Mesenchymal stem cell (in vitro differentiated cells and primary cell): Measurements from ENCODE around the gene MPV17.

Experiments
- DNase-seq: peaks from one replicate; pipeline ENCODE4 v3.0.0-alpha.2; 2013
- H2AFZ ChIP-seq: one replicate; pipeline ENCODE4 v1.6.1; 2013; ENCODE audit warnings: low read depth, mild to moderate bottlenecking, control low read depth, inconsistent platforms, low read length, moderate library complexity
- H2AK5ac ChIP-seq: 2 replicates; pipeline ENCODE4 v1.6.1; 2013; ENCODE audit warnings: low read length, moderate library complexity, mild to moderate bottlenecking, inconsistent platforms; ENCODE audit not compliant: severe bottlenecking
- H2BK120ac ChIP-seq: one replicate; pipeline ENCODE4 v1.6.1; 2013; ENCODE audit warnings: low read depth, mild to moderate bottlenecking, inconsistent platforms, low read length, moderate library complexity
- H2BK12ac ChIP-seq, 2 experiments: one replicate each; pipeline ENCODE4 v1.6.1; 2013; ENCODE audit warnings: inconsistent platforms in 2 of 2, low read length in 2 of 2, mild to moderate bottlenecking in 2 of 2, moderate library complexity in 2 of 2, control low read depth in 1 of 2
- H2BK15ac ChIP-seq: one replicate; pipeline ENCODE4 v1.6.1; 2013; ENCODE audit warnings: mild to moderate bottlenecking, low read depth, inconsistent platforms; ENCODE audit not compliant: poor library complexity, severe bottlenecking
- H2BK5ac ChIP-seq: 2 replicates; pipeline ENCODE4 v1.6.1; 2013; ENCODE audit warnings: low read depth, mild to moderate bottlenecking, low read length, control low read depth, inconsistent platforms; ENCODE audit not compliant: poor library complexity, severe bottlenecking
- H3K14ac ChIP-seq, 2 experiments: one replicate each; pipeline ENCODE4 v1.6.1; 2013; ENCODE audit warnings: inconsistent platforms in 2 of 2, low read length in 2 of 2, control low read depth in 1 of 2, mild to moderate bottlenecking in 1 of 2, moderate library complexity in 1 of 2
- H3K18ac ChIP-seq, 2 experiments: one replicate each; pipeline ENCODE4 v1.6.1; 2013; ENCODE audit warnings: inconsistent platforms in 2 of 2, low read length in 2 of 2, control low read depth in 1 of 2, low read depth in 1 of 2, mild to moderate bottlenecking in 1 of 2
- H3K23ac ChIP-seq, 2 experiments: one replicate each; pipeline ENCODE4 v1.6.1; 2013; ENCODE audit warnings: inconsistent platforms in 2 of 2, low read length in 2 of 2, mild to moderate bottlenecking in 2 of 2, moderate library complexity in 2 of 2, control low read depth in 1 of 2
- H3K27ac ChIP-seq: 2 replicates; pipeline ENCODE4 v1.5.1; 2013; ENCODE audit warnings: mild to moderate bottlenecking, moderate library complexity, low read length, control low read depth, inconsistent platforms; ENCODE audit not compliant: poor library complexity, severe bottlenecking
- H3K27me3 ChIP-seq, 2 experiments: 2 replicates each; pipeline versions ENCODE4 v1.6.1 to v1.7.0; 2013; ENCODE audit warnings: low read length in 2 of 2, mild to moderate bottlenecking in 2 of 2, moderate library complexity in 2 of 2, control low read depth in 1 of 2, inconsistent platforms in 1 of 2; ENCODE audit not compliant: control insufficient read depth in 1 of 2, insufficient read depth in 1 of 2
- H3K36me3 ChIP-seq, 2 experiments: 2 replicates each; pipeline versions ENCODE4 v1.6.1 to v1.7.0; 2013; ENCODE audit warnings: low read length in 2 of 2, control low read depth in 1 of 2, inconsistent platforms in 1 of 2, low read depth in 1 of 2, mild to moderate bottlenecking in 1 of 2; ENCODE audit not compliant: insufficient read depth in 2 of 2, control insufficient read depth in 1 of 2
- H3K4ac ChIP-seq, 2 experiments: one replicate each; pipeline ENCODE4 v1.6.1; 2013; ENCODE audit warnings: inconsistent platforms in 2 of 2, low read length in 2 of 2, mild to moderate bottlenecking in 2 of 2, moderate library complexity in 2 of 2, control low read depth in 1 of 2, low read depth in 1 of 2
- H3K4me1 ChIP-seq: 2 replicates; pipeline ENCODE4 v1.6.1; 2013; ENCODE audit warnings: low read depth, low read length, control low read depth; ENCODE audit not compliant: control insufficient read depth, insufficient read depth
- H3K4me2 ChIP-seq: 2 replicates; pipeline ENCODE4 v1.6.1; 2013; ENCODE audit warnings: low read length, mild to moderate bottlenecking, inconsistent platforms; ENCODE audit not compliant: poor library complexity, severe bottlenecking
- H3K4me3 ChIP-seq, 2 experiments: 2 replicates each; pipeline versions ENCODE4 v1.5.1 to v1.7.0; 2013; ENCODE audit warnings: low read length in 2 of 2, mild to moderate bottlenecking in 2 of 2, control low read depth in 1 of 2, low read depth in 1 of 2; ENCODE audit not compliant: insufficient read depth in 1 of 2
- H3K79me1 ChIP-seq: replicated peaks from 2 replicates; pipeline ENCODE4 v1.6.1; 2013; ENCODE audit warnings: mild to moderate bottlenecking, control low read depth, low read length, inconsistent platforms; ENCODE audit not compliant: poor library complexity, severe bottlenecking
- H3K9ac ChIP-seq: 2 replicates; pipeline ENCODE4 v1.7.0; 2013; ENCODE audit warnings: mild to moderate bottlenecking, low read length, moderate library complexity
- H3K9me3 ChIP-seq: 2 replicates; pipeline ENCODE4 v1.7.0; 2013; ENCODE audit warnings: mild to moderate bottlenecking, low read length; ENCODE audit not compliant: control insufficient read depth
- H4K8ac ChIP-seq: one replicate; pipeline ENCODE4 v1.6.1; 2013; ENCODE audit warnings: inconsistent platforms, mild to moderate bottlenecking, low read length, moderate library complexity
- H4K91ac ChIP-seq: one replicate; pipeline ENCODE4 v1.6.1; 2013; ENCODE audit warnings: mild to moderate bottlenecking, low read length, inconsistent platforms
- WGBS: methylation state at CpG from one replicate; pipeline ENCODE4 v1.1.7; 2013; ENCODE audit warnings: mixed read lengths; 5-methylcytosine and 5-hydroxymethylcytosine counted together

MPV17 gene

DNA sequence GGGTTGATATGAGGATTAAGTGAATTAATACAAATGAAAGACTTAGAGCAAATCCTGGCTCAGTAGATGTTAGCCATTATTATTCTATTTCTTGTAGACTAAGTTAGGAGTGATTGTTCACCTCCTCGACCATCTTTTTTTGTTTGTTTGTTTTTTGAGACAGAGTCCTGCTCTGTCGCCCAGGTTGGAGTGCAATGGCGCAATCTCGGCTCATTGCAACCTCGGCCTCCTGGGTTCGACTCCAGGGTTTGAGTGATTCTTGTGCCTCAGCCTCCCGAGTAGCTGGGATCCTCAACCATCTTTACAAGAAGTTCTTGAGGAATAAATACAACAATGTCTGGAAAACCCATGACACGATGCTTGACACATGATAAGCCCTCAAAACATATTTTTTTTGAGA, 28.0 kb downstream of the MPV17 start:
- H2AFZ ChIP-seq, result no peak overlapping the region
- H2AK5ac ChIP-seq, result no peak overlapping the region
- H2BK5ac ChIP-seq, result no peak overlapping the region
- no peak for DNase-seq
- H3K18ac ChIP-seq, result no peak overlapping the region
- H3K4ac ChIP-seq, result no peak overlapping the region
- no peak overlapping the region for H2BK12ac ChIP-seq
- H3K14ac ChIP-seq, result no peak overlapping the region
- H2BK15ac ChIP-seq, result no peak overlapping the region
- H3K27me3 ChIP-seq, result peaks cover 28 to 56% of the 10 kb centered on the region in 2 experiments
- WGBS, result 87% methylated on average over 8 of the region's 8 CpGs
- H2BK120ac ChIP-seq, result no peak overlapping the region
- no peaks in the 10 kb centered on the region for H3K4me1 ChIP-seq
- H3K4me2 ChIP-seq, result no peak overlapping the region
- H3K9ac ChIP-seq, result no peak overlapping the region
- no peak overlapping the region for H3K4me3 ChIP-seq
- H3K9me3 ChIP-seq, result no peaks in the 10 kb centered on the region
- no peak overlapping the region for H4K91ac ChIP-seq
- no peak overlapping the region for H3K23ac ChIP-seq
- no peaks in the 10 kb centered on the region for H3K36me3 ChIP-seq
- H4K8ac ChIP-seq, result no peak overlapping the region
- H3K79me1 ChIP-seq, result no peaks in the 10 kb centered on the region
- H3K27ac ChIP-seq, result no peak overlapping the region

GRCh38 chr2:27291865-27292264, 31.0 kb downstream of the MPV17 start:
- no peak overlapping the region for H2BK120ac ChIP-seq
- no peak overlapping the region for H3K9ac ChIP-seq
- H2BK12ac ChIP-seq, result peak overlapping the region in 1 of 2 experiments; percentile 63
- no peak overlapping the region for H2BK15ac ChIP-seq
- no peak overlapping the region for H3K14ac ChIP-seq
- H3K4me1 ChIP-seq, result no peaks in the 10 kb centered on the region
- 18% methylated on average over 5 of the region's 6 CpGs for WGBS
- H3K4me3 ChIP-seq, result no peak overlapping the region
- no peak overlapping the region for H2AK5ac ChIP-seq
- H2AFZ ChIP-seq, result no peak overlapping the region
- no peak overlapping the region for H3K4me2 ChIP-seq
- H3K4ac ChIP-seq, result no peak overlapping the region
- H3K27ac ChIP-seq, result no peak overlapping the region
- H4K8ac ChIP-seq, result no peak overlapping the region
- no peaks in the 10 kb centered on the region for H3K36me3 ChIP-seq
- H3K79me1 ChIP-seq, result no peaks in the 10 kb centered on the region
- no peaks in the 10 kb centered on the region for H3K9me3 ChIP-seq
- peak overlapping the region; percentile 10 to 34 for H3K18ac ChIP-seq
- H3K27me3 ChIP-seq, result peaks cover 35 to 54% of the 10 kb centered on the region in 2 experiments
- H3K23ac ChIP-seq, result no peak overlapping the region
- DNase-seq, result no peak
- no peak overlapping the region for H2BK5ac ChIP-seq
- H4K91ac ChIP-seq, result no peak overlapping the region

DNA sequence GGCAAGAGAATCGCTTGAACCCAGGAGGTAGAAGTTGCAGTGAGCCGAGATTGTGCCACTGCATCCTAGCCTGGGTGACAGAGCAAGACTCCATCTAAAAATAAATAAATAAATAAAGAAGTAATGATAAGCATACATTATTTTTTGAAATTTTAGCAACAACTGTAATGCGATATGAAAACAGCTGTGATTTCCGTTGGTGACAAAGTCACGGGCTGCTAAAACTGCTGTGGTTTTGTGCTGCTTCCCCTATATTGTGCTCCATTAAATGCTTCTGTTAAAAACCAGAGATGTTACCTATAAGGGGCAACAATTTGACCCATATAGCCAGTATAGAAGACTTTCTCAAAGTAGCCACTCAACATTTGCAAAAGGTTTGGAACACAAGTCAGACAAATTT, 32.3 kb downstream of the MPV17 start:
- 95% methylated on average over 4 of the region's 5 CpGs for whole genome bisulfite sequencing
- no peak overlapping the region for H2BK12ac ChIP-seq
- no peak overlapping the region for H3K18ac ChIP-seq
- H3K9me3 ChIP-seq, result no peaks in the 10 kb centered on the region
- no peak overlapping the region for H3K23ac ChIP-seq
- no peak overlapping the region for H3K4me3 ChIP-seq
- no peak overlapping the region for H2AFZ ChIP-seq
- no peaks in the 10 kb centered on the region for H3K36me3 ChIP-seq
- no peak overlapping the region for H3K14ac ChIP-seq
- H4K91ac ChIP-seq, result no peak overlapping the region
- H3K27ac ChIP-seq, result no peak overlapping the region
- H2BK5ac ChIP-seq, result no peak overlapping the region
- no peak overlapping the region for H3K4me2 ChIP-seq
- no peak for DNase-seq
- H3K27me3 ChIP-seq, result peaks cover 38 to 52% of the 10 kb centered on the region in 2 experiments
- no peaks in the 10 kb centered on the region for H3K79me1 ChIP-seq
- H4K8ac ChIP-seq, result no peak overlapping the region
- no peak overlapping the region for H2AK5ac ChIP-seq
- no peak overlapping the region for H2BK15ac ChIP-seq
- H3K4ac ChIP-seq, result no peak overlapping the region
- H2BK120ac ChIP-seq, result no peak overlapping the region
- no peaks in the 10 kb centered on the region for H3K4me1 ChIP-seq
- no peak overlapping the region for H3K9ac ChIP-seq

DNA sequence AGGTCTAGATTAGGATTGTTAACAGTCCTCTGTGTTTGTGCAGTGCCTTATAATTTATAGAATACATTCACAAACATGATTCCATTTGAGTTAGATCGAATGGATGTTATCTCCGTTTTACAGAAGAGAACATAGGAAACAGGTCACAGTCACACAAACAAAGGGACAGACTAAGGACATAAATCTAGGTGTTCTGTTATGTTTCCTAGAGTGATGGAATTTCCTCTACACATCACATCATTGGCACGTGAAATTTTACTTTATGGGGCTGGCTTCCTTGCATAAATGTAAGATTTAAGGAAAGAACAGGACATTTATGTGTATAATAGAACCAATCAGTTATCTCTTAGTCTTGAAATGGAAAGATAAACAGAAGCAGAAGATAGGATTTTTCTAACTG, 34.3 kb downstream of the MPV17 start:
- H2BK5ac ChIP-seq, result no peak overlapping the region
- H3K4me3 ChIP-seq, result no peak overlapping the region
- no peak overlapping the region for H3K18ac ChIP-seq
- no peak overlapping the region for H2AFZ ChIP-seq
- no peak overlapping the region for H3K9ac ChIP-seq
- no peak overlapping the region for H3K14ac ChIP-seq
- peaks cover 44 to 63% of the 10 kb centered on the region in 2 experiments for H3K27me3 ChIP-seq
- no CpG with 5 or more reads among the region's 3 CpGs for WGBS
- H2BK12ac ChIP-seq, result no peak overlapping the region
- H3K4ac ChIP-seq, result no peak overlapping the region
- DNase-seq, result no peak
- H4K91ac ChIP-seq, result no peak overlapping the region
- no peak overlapping the region for H3K27ac ChIP-seq
- no peak overlapping the region for H2BK15ac ChIP-seq
- H3K23ac ChIP-seq, result no peak overlapping the region
- no peak overlapping the region for H2AK5ac ChIP-seq
- H3K79me1 ChIP-seq, result no peaks in the 10 kb centered on the region
- H3K4me2 ChIP-seq, result no peak overlapping the region
- no peak overlapping the region for H2BK120ac ChIP-seq
- H3K9me3 ChIP-seq, result no peaks in the 10 kb centered on the region
- no peaks in the 10 kb centered on the region for H3K36me3 ChIP-seq
- H4K8ac ChIP-seq, result no peak overlapping the region
- no peaks in the 10 kb centered on the region for H3K4me1 ChIP-seq
